GM23248 (cell line): ENCODE results near the gene OR10H1. TPM values are rescaled to one million over a fixed set of nuclear protein-coding genes. Genes with fewer than 3 reads are reported as not detected.

ENCODE experiments used
- DNase-seq: peaks from one replicate; pipeline ENCODE4 v3.0.0-alpha.2; 2015
- H2AFZ ChIP-seq: fragments of 200-600 bp; sonication (generic); 2 replicates; pipeline ENCODE4 v1.6.1; 2016; ENCODE audit warnings: antibody characterized with exemption
- H3F3A ChIP-seq: fragments of 200-600 bp; sonication (generic); 2 replicates; pipeline ENCODE4 v1.6.1; 2016; ENCODE audit warnings: mild to moderate bottlenecking, antibody characterized with exemption, mixed run types; ENCODE audit not compliant: insufficient read depth
- H3K27ac ChIP-seq: fragments of 200-600 bp; sonication (generic); 2 replicates; pipeline ENCODE4 v1.5.1; 2016; ENCODE audit warnings: mild to moderate bottlenecking
- H3K27me3 ChIP-seq: fragments of 200-600 bp; sonication (generic); replicated peaks from 2 replicates; pipeline ENCODE4 v1.6.1; 2016; ENCODE audit warnings: mild to moderate bottlenecking; ENCODE audit not compliant: insufficient read depth
- H3K36me3 ChIP-seq: fragments of 200-600 bp; sonication (generic); 2 replicates; pipeline ENCODE4 v1.6.1; 2016; ENCODE audit warnings: low read depth, mild to moderate bottlenecking
- H3K4me1 ChIP-seq: fragments of 200-600 bp; sonication (generic); 2 replicates; pipeline ENCODE4 v1.6.1; 2016; ENCODE audit warnings: mild to moderate bottlenecking; ENCODE audit not compliant: insufficient read depth
- H3K4me2 ChIP-seq: fragments of 200-600 bp; sonication (generic); one replicate; pipeline ENCODE4 v1.6.1; 2016; ENCODE audit warnings: mild to moderate bottlenecking; ENCODE audit not compliant: unreplicated experiment
- H3K4me3 ChIP-seq: fragments of 200-600 bp; sonication (generic); 2 replicates; pipeline ENCODE4 v1.5.1; 2016; ENCODE audit warnings: mild to moderate bottlenecking
- H3K79me2 ChIP-seq: fragments of 200-600 bp; sonication (generic); 2 replicates; pipeline ENCODE4 v1.6.1; 2016; ENCODE audit warnings: mild to moderate bottlenecking; ENCODE audit not compliant: insufficient read depth
- H3K9ac ChIP-seq: fragments of 200-600 bp; sonication (generic); 2 replicates; pipeline ENCODE4 v1.6.1; 2016; ENCODE audit warnings: mild to moderate bottlenecking
- H3K9me2 ChIP-seq: fragments of 200-600 bp; sonication (generic); 2 replicates; pipeline ENCODE4 v1.6.1; 2016; ENCODE audit warnings: mixed run types, mild to moderate bottlenecking, moderate library complexity; ENCODE audit not compliant: insufficient read depth
- H3K9me3 ChIP-seq: fragments of 200-600 bp; sonication (generic); one replicate; pipeline ENCODE4 v1.6.1; 2017; ENCODE audit warnings: low read depth
- H4K20me1 ChIP-seq: fragments of 200-600 bp; sonication (generic); 2 replicates; pipeline ENCODE4 v1.6.0; 2016; ENCODE audit not compliant: insufficient read depth
- EZH2 ChIP-seq: fragments of 200-600 bp; sonication (generic); IDR thresholded peaks from 2 replicates; pipeline ENCODE4 v1.6.1; 2018; ENCODE audit warnings: antibody characterized with exemption, mild to moderate bottlenecking; ENCODE audit not compliant: insufficient read depth, poor library complexity, severe bottlenecking
- EZH2phosphoT487 ChIP-seq: fragments of 200-600 bp; sonication (generic); IDR thresholded peaks from 2 replicates; pipeline ENCODE4 v1.6.1; 2018; ENCODE audit warnings: antibody characterized with exemption, moderate library complexity, mild to moderate bottlenecking, low read depth; ENCODE audit not compliant: insufficient read depth
- WGBS, 2 experiments: methylation state at CpG; one replicate each; pipeline ENCODE4 v1.1.6; 2015 to 2017; ENCODE audit warnings: low lambda C conversion rate in 2 of 2, low coverage in 1 of 2; ENCODE audit errors: missing lambda C conversion rate in 2 of 2; 5-methylcytosine and 5-hydroxymethylcytosine counted together
- in situ Hi-C: fragments of 300-500 bp; cut with MboI; formaldehyde crosslinking; loops from 2 replicates; pipeline ENCODE4 v1.15.0; 2020
- polyA plus RNA-seq: library from polyadenylated mRNA; unstranded; fragments of >200 nt; fragmentation: Nextera tagmentation; extraction: Ambion mirVana; gene quantifications from 2 replicates; pipeline ENCODE4 v1.2.1, GENCODE V29; 2016
- total RNA-seq: library from RNA; depleted of rRNA; stranded (reverse); fragments of >200 nt; shearing (Covaris generic); gene quantifications from 2 replicates; pipeline ENCODE4 v1.2.3, GENCODE V29; 2014; rRNA removed

The OR10H1 gene
- not detected in 2 replicates for total RNA-seq
- not detected in 2 replicates for polyA plus RNA-seq

DNA sequence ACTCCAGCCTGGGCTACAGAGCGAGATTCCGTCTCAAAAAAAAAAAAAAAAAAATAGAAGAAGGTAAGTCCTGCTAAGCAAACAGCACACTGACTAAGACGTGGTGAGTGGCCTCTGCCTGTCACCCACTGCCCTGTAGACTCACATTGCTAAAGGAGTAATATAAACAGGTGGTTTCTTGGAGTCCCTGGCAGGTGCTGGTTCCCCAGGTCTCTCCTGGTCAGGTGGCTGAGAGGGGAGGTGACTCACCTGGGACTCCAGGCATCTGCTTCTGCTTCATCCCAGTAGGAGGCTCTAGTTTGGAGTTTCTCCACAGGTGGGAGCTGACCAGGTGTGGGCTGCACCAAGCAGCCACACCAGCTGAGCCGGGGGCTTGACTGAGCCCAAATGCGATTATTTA is at the start of gene OR10H1:
OR10H1 (minus strand) TSS at position 359 of the 400 bp plus-strand sequence. CDS start 7,627 bp downstream, outside the sequence.
- H2AFZ ChIP-seq = no peak within 1 kb of the TSS
- in situ Hi-C loops = no loop called here
- no peak within 1 kb of the TSS for H3K27ac ChIP-seq
- H3K4me1 ChIP-seq = no peaks in the 10 kb centered on the region
- 41% methylated on average over 5 of the region's 5 CpGs for WGBS, 2 experiments
- H3F3A ChIP-seq = no peaks in the 10 kb centered on the region
- no peaks in the 10 kb centered on the region for H3K79me2 ChIP-seq
- no peak for TF ChIP-seq EZH2
- TF ChIP-seq EZH2phosphoT487 = no peak
- no peaks in the 10 kb centered on the region for H3K9me2 ChIP-seq
- H3K9me3 ChIP-seq = no peaks in the 10 kb centered on the region
- H3K9ac ChIP-seq = no peak within 1 kb of the TSS
- DNase-seq = no peak
- H3K36me3 ChIP-seq = no peaks in the 10 kb centered on the region
- H4K20me1 ChIP-seq = no peaks in the 10 kb centered on the region
- H3K4me2 ChIP-seq = no peak within 1 kb of the TSS
- H3K4me3 ChIP-seq = no peak within 1 kb of the TSS
- H3K27me3 ChIP-seq = peaks cover 2% of the 10 kb centered on the region; the same call in 1 of the 2 replicates

DNA sequence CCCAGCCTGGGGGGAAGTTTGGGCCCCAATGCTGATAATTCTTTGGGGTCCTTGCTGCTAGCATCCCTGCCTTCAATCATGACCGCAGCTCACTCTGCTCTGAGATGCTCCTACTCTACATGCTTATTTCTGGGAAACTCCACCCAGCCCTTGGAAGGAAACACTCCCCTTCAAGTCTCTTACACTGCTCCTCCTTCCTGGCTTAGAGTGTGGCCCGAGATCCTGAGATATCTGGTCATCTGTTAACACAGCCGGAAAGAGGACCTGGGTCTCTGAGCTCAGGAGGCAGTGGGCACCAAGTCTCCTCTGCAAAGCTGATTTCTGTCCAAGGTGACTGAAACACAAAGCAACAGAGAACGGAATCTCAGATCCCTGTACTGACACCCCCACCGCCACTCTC is 49.4 kb upstream of the OR10H1 start:
- Histone ChIP-seq H3K4me3 (no peak overlapping the region), H3K27me3 (no peaks in the 10 kb centered on the region), H2AFZ (no peak overlapping the region), H3K9me3 (no peaks in the 10 kb centered on the region), H3K9me2 (no peaks in the 10 kb centered on the region), H3K79me2 (no peaks in the 10 kb centered on the region), H4K20me1 (no peaks in the 10 kb centered on the region), H3K36me3 (no peaks in the 10 kb centered on the region), H3K9ac (no peak overlapping the region), H3F3A (no peaks in the 10 kb centered on the region), H3K4me1 (no peaks in the 10 kb centered on the region), H3K4me2 (no peak overlapping the region), H3K27ac (no peak overlapping the region)
- in situ Hi-C loops = no loop called here
- DNase-seq = no peak
- WGBS, 2 experiments = 27 to 41% methylated on average over 5 of the region's 5 CpGs
- no peak for TF ChIP-seq EZH2phosphoT487

GRCh38 chr19:15863272-15863671 is 47.8 kb upstream of the OR10H1 start:
- Histone ChIP-seq H3K9me3 (no peaks in the 10 kb centered on the region), H3K4me1 (no peaks in the 10 kb centered on the region), H3K36me3 (no peaks in the 10 kb centered on the region), H3K79me2 (no peaks in the 10 kb centered on the region), H3F3A (no peaks in the 10 kb centered on the region), H3K27me3 (no peaks in the 10 kb centered on the region), H3K9me2 (no peaks in the 10 kb centered on the region), H3K27ac (no peak overlapping the region), H3K9ac (no peak overlapping the region), H3K4me2 (no peak overlapping the region), H3K4me3 (no peak overlapping the region), H2AFZ (no peak overlapping the region), H4K20me1 (no peaks in the 10 kb centered on the region)
- no peak for DNase-seq
- in situ Hi-C loops = no loop called here
- TF ChIP-seq EZH2 (no peak), EZH2phosphoT487 (no peak)
- 57 to 66% methylated on average over 8 of the region's 8 CpGs for WGBS, 2 experiments

GRCh38 chr19:15862444-15862843 is 47.0 kb upstream of the OR10H1 start:
- WGBS, 2 experiments = 26 to 29% methylated on average over 7 of the region's 7 CpGs

DNA sequence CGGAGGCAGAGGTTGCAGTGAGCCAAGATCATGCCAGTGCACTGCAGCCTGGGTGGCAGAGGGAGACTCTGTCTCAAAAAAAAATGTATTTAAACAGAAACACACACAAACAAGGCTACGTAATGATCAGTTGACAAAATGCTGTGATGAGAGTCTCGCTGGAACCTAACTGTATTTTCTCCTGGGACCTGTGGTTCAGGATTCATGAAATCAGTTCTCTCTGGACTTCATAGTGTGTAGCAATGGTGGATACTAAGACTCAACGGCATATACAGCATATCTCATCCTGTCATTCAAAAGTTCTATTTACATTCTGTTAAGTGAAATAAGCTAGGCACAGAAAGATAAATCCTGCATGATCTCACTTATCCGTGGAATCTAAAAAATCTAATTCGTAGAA is 45.1 kb upstream of the OR10H1 start:
- 32 to 41% methylated on average over 6 of the region's 6 CpGs for WGBS, 2 experiments
- Histone ChIP-seq H3K27ac (no peak overlapping the region), H2AFZ (no peak overlapping the region), H3K4me2 (no peak overlapping the region), H4K20me1 (no peaks in the 10 kb centered on the region), H3K36me3 (no peaks in the 10 kb centered on the region), H3K9me2 (no peaks in the 10 kb centered on the region), H3K4me1 (no peaks in the 10 kb centered on the region), H3K9ac (no peak overlapping the region), H3K27me3 (no peaks in the 10 kb centered on the region), H3K9me3 (no peaks in the 10 kb centered on the region), H3F3A (no peaks in the 10 kb centered on the region), H3K79me2 (no peaks in the 10 kb centered on the region), H3K4me3 (no peak overlapping the region)
- in situ Hi-C loops = no loop called here
- DNase-seq = no peak
- TF ChIP-seq EZH2 = no peak
- no peak for TF ChIP-seq EZH2phosphoT487

More at GRCh38 chr19:15862444-15862843, 47.0 kb upstream of the OR10H1 start:
- Histone ChIP-seq H3K4me1 (no peaks in the 10 kb centered on the region), H2AFZ (no peak overlapping the region), H4K20me1 (no peaks in the 10 kb centered on the region), H3K9me2 (no peaks in the 10 kb centered on the region), H3K27me3 (no peaks in the 10 kb centered on the region), H3K27ac (no peak overlapping the region), H3K4me2 (no peak overlapping the region), H3F3A (no peaks in the 10 kb centered on the region), H3K79me2 (no peaks in the 10 kb centered on the region), H3K9me3 (no peaks in the 10 kb centered on the region), H3K9ac (no peak overlapping the region), H3K4me3 (no peak overlapping the region), H3K36me3 (no peaks in the 10 kb centered on the region)
- in situ Hi-C loops = no loop called here
- DNase-seq = no peak
- TF ChIP-seq EZH2phosphoT487 = no peak
- TF ChIP-seq EZH2 = no peak
